ENCODE data around the gene CYP4F11.

- TF ChIP-seq CTCF (IDR thresholded peaks at IDR 0.05) = no peak
- no peak for TF ChIP-seq POLR2AphosphoS5 (IDR thresholded peaks at IDR 0.05)
- no peak for TF ChIP-seq POLR2A (IDR thresholded peaks at IDR 0.05)
These were observed 71.9 kb downstream of the CYP4F11 start for GRCh38 chr19:15862444-15862843.

All from prostate gland (tissue), 2 donors.